OCI-LY7 (cell line): Measurements from ENCODE around the gene WNT9B. TPM values are rescaled to one million over a fixed set of nuclear protein-coding genes. Genes with fewer than 3 reads are reported as not detected.

Experiments
- BruUV-seq: library from RNA; stranded (reverse); fragments of 400-500 nt; replicated peaks from 2 replicates; lab custom pipeline; 2021; lab: Mats Ljungman, UMichigan
- CTCF ChIA-PET: fragments of 300-600 bp; sonication (Branson Sonifier 250); formaldehyde crosslinking; loops from one replicate; lab custom pipeline; 2022; ENCODE audit warnings: antibody characterized with exemption; ENCODE audit not compliant: unreplicated experiment; lab: Charles Lee
- POLR2A ChIA-PET: fragments of 300-600 bp; sonication (Branson Sonifier 250); formaldehyde crosslinking; loops from one replicate; lab custom pipeline; 2022; ENCODE audit warnings: antibody characterized with exemption; lab: Charles Lee
- DNase-seq: peaks from one replicate; pipeline ENCODE4 v3.0.0-alpha.2; 2015; ENCODE audit warnings: low spot score
- H2AFZ ChIP-seq: fragments of 200-600 bp; sonication (generic), shearing (Covaris generic); 2 replicates; pipeline ENCODE4 v1.6.1; 2014; ENCODE audit warnings: mild to moderate bottlenecking, antibody characterized with exemption, low read length, moderate library complexity
- H3K27ac ChIP-seq: fragments of 200-600 bp; sonication (generic); 2 replicates; pipeline ENCODE4 v1.5.1; 2014; ENCODE audit warnings: mixed run types, low read depth, mild to moderate bottlenecking, moderate library complexity, low read length, inconsistent platforms; ENCODE audit not compliant: poor library complexity, severe bottlenecking
- H3K36me3 ChIP-seq: fragments of 200-600 bp; sonication (generic); 2 replicates; pipeline ENCODE4 v1.6.1; 2014; ENCODE audit warnings: mild to moderate bottlenecking, antibody characterized with exemption, low read length, moderate library complexity, mixed read lengths; ENCODE audit not compliant: insufficient read depth
- H3K4me1 ChIP-seq: fragments of 200-600 bp; sonication (generic); 2 replicates; pipeline ENCODE4 v1.5.1; 2014; ENCODE audit warnings: mild to moderate bottlenecking, low read length; ENCODE audit not compliant: insufficient read depth, poor library complexity, severe bottlenecking
- H3K4me2 ChIP-seq: fragments of 200-600 bp; sonication (generic); 2 replicates; pipeline ENCODE4 v1.6.1; 2014; ENCODE audit warnings: mild to moderate bottlenecking, low read length
- H3K4me3 ChIP-seq: fragments of 200-600 bp; sonication (generic); 2 replicates; pipeline ENCODE4 v1.5.1; 2014; ENCODE audit warnings: mild to moderate bottlenecking, low read depth, low read length; ENCODE audit not compliant: poor library complexity, severe bottlenecking
- H3K79me2 ChIP-seq: fragments of 200-600 bp; sonication (generic); 2 replicates; pipeline ENCODE4 v1.6.1; 2016; ENCODE audit warnings: low read depth, mild to moderate bottlenecking, low read length, moderate library complexity, mixed read lengths; ENCODE audit not compliant: insufficient read depth
- H3K9me2 ChIP-seq: fragments of 200-600 bp; sonication (generic); 2 replicates; pipeline ENCODE4 v1.6.1; 2016; ENCODE audit warnings: mild to moderate bottlenecking, low read length, mixed read lengths; ENCODE audit not compliant: insufficient read depth
- H3K9me3 ChIP-seq: fragments of 200-600 bp; sonication (generic); 2 replicates; pipeline ENCODE4 v1.6.1; 2014; ENCODE audit warnings: mild to moderate bottlenecking, mixed run types, low read length, mixed read lengths
- H4K20me1 ChIP-seq: fragments of 200-600 bp; sonication (generic); 2 replicates; pipeline ENCODE4 v1.6.1; 2014; ENCODE audit warnings: mild to moderate bottlenecking, antibody characterized with exemption, low read length, moderate library complexity, mixed read lengths; ENCODE audit not compliant: insufficient read depth
- EZH2phosphoT487 ChIP-seq: fragments of 200-600 bp; sonication (generic); IDR thresholded peaks from 2 replicates; pipeline ENCODE4 v1.6.1; 2018; ENCODE audit warnings: low read depth, borderline replicate concordance, mild to moderate bottlenecking, mixed run types, antibody characterized with exemption, low read length, moderate library complexity, mixed read lengths
- intact Hi-C: fragments of 100-400 bp; cut with micrococcal nuclease; formaldehyde crosslinking; loops from one replicate; pipeline ENCODE4 v1.10.0; 2022; ENCODE audit not compliant: unreplicated experiment
- total RNA-seq, 2 experiments: library from RNA; depleted of rRNA in 1 of 2; stranded (reverse); fragments of >200 nt in 1 of 2; shearing (Covaris generic) in 1 of 2; gene quantifications; 2 replicates each; pipeline ENCODE4 v1.2.3, GENCODE V29; 2014 to 2022
- TF ChIP-seq, protein P1 (sequence below): fragments of 200-600 bp; sonication (generic); conservative IDR thresholded peaks from 2 replicates; pipeline ENCODE4 v1.5.1; 2014; ENCODE audit warnings: mild to moderate bottlenecking, antibody characterized with exemption, low read length, moderate library complexity, mixed read lengths

The WNT9B gene
- total RNA-seq, 2 experiments from 2014 or later, result not detected

DNA sequence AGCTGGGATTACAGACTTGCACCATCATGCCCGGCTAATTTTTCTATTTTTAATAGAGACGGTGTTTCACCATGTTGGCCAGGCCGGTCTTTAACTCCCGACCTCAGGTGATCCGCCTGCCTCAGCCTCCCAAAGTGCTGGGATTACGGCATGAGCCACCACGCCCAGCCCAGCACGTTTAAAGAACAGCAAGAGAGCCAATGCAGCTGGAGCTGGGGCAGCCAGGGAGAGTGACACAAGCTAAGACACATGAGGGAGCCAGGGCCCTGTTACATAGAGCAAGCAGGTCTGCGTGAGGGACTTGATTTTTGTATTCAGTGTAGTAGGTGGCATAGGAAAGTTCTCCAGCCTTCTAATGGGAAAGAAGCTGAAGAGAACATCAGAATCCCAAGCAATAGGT, 49.9 kb downstream of the WNT9B start:
- intact Hi-C loops, result no loop called here
- no peaks in the 10 kb centered on the region for H3K79me2 ChIP-seq
- ChIA-PET CTCF (no interaction called here), POLR2A (interaction anchor here (0.6 kb wide), 1 partner anchor 686 kb away, joined by 3 read pairs; no protein-coding TSS in a partner anchor)
- no peak overlapping the region for H2AFZ ChIP-seq
- H3K4me2 ChIP-seq, result no peak overlapping the region
- no peaks in the 10 kb centered on the region for H4K20me1 ChIP-seq
- H3K4me3 ChIP-seq, result no peak overlapping the region
- no peaks in the 10 kb centered on the region for H3K9me3 ChIP-seq
- no peaks in the 10 kb centered on the region for H3K36me3 ChIP-seq
- H3K9me2 ChIP-seq, result no peaks in the 10 kb centered on the region
- BruUV-seq, result no TSS peak
- no peaks in the 10 kb centered on the region for H3K4me1 ChIP-seq
- no peak for DNase-seq
- no peak overlapping the region for H3K27ac ChIP-seq
- TF ChIP-seq EZH2phosphoT487, result no peak
- TF ChIP-seq, protein P1, sequence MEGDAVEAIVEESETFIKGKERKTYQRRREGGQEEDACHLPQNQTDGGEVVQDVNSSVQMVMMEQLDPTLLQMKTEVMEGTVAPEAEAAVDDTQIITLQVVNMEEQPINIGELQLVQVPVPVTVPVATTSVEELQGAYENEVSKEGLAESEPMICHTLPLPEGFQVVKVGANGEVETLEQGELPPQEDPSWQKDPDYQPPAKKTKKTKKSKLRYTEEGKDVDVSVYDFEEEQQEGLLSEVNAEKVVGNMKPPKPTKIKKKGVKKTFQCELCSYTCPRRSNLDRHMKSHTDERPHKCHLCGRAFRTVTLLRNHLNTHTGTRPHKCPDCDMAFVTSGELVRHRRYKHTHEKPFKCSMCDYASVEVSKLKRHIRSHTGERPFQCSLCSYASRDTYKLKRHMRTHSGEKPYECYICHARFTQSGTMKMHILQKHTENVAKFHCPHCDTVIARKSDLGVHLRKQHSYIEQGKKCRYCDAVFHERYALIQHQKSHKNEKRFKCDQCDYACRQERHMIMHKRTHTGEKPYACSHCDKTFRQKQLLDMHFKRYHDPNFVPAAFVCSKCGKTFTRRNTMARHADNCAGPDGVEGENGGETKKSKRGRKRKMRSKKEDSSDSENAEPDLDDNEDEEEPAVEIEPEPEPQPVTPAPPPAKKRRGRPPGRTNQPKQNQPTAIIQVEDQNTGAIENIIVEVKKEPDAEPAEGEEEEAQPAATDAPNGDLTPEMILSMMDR, result no peak

DNA sequence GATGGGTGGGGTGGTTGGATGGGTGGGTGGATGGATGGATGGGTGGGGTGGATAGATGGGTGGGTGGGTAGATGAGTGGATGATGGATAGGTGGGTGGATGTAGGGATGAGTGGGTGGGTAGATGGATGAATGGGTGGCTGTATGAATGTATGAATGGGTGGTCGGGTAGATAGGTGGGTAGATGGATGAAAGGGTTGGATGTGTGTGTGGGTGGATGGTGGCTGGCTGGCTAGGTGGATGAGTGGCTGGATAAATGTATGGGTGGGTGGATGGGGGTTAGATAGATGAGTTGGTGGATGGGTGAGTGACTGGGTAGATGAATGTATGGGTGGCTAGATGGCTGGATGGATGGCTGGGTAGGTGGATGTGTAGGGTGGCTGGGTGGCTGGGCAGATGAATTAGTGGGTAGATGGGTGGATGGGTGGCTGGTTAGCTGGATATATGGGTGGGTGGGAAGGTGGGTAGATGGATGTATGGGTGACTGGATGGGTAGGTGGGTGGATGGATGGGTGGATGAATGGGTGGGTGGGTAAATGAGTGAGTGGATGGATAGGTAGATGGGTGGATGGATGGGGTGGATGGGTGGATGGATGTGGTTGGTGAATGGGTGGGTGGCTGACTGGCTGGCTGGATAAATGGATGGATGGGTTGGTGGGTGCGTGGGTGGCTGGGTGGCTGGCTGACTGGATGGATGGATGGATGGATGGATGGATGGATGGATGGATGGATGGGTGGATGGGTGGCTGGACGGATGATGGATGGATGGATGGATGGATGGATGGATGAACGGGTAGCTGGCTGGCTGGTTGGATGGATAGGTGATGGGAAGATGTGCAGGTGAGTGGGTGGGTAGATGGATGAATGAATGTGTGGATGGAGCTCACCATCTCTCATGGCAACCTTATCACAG, 52.6 kb downstream of the WNT9B start:
- no peak overlapping the region for H3K4me2 ChIP-seq
- CTCF ChIA-PET, result no interaction called here
- H3K9me3 ChIP-seq, result no peaks in the 10 kb centered on the region
- H3K27ac ChIP-seq, result no peak overlapping the region
- H2AFZ ChIP-seq, result no peak overlapping the region
- no peaks in the 10 kb centered on the region for H3K36me3 ChIP-seq
- no TSS peak for BruUV-seq
- H3K4me1 ChIP-seq, result no peaks in the 10 kb centered on the region
- POLR2A ChIA-PET, result no interaction called here
- H3K4me3 ChIP-seq, result no peak overlapping the region
- H3K9me2 ChIP-seq, result no peaks in the 10 kb centered on the region
- no peaks in the 10 kb centered on the region for H4K20me1 ChIP-seq
- intact Hi-C loops, result no loop called here
- DNase-seq, result no peak
- TF ChIP-seq, protein P1, result no peak
- no peak for TF ChIP-seq EZH2phosphoT487
- H3K79me2 ChIP-seq, result no peaks in the 10 kb centered on the region
